GM18951 (cell line): ENCODE data around the gene CLASRP.

Experiments used
- POLR2A ChIP-seq: IDR thresholded peaks from 4 replicates; pipeline ENCODE4 v1.6.1; 2011; ENCODE audit warnings: mild to moderate bottlenecking; ENCODE audit not compliant: insufficient read length, insufficient read depth; ENCODE audit errors: extremely low read depth
- in situ Hi-C: fragments of 300-500 bp; cut with MboI; formaldehyde crosslinking; loops from one replicate; pipeline ENCODE4 v1.12.0; 2022; ENCODE audit warnings: low sequenced_read_pairs, mixed read lengths, inconsistent platforms; ENCODE audit not compliant: unreplicated experiment

CLASRP gene

GRCh38 chr19:45005787-45006186 lies 33.1 kb upstream of the CLASRP start:
- in situ Hi-C loops = no loop called here
- no peak for TF ChIP-seq POLR2A

DNA sequence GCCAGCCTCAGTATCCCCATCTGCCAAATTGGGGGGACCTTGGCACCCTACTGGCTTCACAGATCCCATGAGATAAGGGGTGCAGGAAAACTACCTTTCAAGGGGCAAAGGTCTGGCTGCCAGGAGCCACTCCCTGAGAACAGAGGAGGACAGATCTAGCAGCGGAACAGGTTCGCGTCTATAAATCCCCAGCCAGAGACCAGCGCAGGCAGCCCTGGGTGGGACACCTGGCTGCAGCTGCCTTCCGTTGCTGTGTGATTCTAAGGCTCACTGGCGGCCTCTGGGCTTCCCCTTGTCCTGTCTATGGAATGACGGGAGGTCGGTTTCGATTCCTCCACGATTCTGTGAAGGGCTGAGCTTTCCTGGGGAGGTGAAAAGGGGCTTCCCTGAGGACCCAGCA lies 30.3 kb upstream of the CLASRP start:
- no peak for TF ChIP-seq POLR2A
- in situ Hi-C loops = no loop called here

GRCh38 chr19:45009625-45010255 lies 29.1 kb upstream of the CLASRP start:
- in situ Hi-C loops = no loop called here

GRCh38 chr19:45010306-45010705 lies 28.5 kb upstream of the CLASRP start:
- TF ChIP-seq POLR2A = no peak
- in situ Hi-C loops = no loop called here

More at GRCh38 chr19:45009625-45010255, 29.1 kb upstream of the CLASRP start:
- TF ChIP-seq POLR2A = no peak

DNA sequence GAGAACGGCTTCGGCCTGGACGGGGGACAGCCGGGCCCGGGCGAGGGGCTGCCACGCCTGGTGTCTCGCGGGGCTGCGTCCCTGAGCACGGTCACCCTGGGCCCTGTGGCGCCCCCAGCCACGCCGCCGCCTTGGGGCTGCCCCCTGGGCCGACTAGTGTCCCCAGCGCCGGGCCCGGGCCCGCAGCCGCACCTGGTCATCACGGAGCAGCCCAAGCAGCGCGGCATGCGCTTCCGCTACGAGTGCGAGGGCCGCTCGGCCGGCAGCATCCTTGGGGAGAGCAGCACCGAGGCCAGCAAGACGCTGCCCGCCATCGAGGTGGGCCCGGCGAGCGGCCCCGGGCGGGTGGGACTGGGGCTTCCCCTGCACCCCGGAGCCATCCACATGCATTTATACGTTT lies 26.9 kb upstream of the CLASRP start:
- in situ Hi-C loops = no loop called here
- no peak for TF ChIP-seq POLR2A

DNA sequence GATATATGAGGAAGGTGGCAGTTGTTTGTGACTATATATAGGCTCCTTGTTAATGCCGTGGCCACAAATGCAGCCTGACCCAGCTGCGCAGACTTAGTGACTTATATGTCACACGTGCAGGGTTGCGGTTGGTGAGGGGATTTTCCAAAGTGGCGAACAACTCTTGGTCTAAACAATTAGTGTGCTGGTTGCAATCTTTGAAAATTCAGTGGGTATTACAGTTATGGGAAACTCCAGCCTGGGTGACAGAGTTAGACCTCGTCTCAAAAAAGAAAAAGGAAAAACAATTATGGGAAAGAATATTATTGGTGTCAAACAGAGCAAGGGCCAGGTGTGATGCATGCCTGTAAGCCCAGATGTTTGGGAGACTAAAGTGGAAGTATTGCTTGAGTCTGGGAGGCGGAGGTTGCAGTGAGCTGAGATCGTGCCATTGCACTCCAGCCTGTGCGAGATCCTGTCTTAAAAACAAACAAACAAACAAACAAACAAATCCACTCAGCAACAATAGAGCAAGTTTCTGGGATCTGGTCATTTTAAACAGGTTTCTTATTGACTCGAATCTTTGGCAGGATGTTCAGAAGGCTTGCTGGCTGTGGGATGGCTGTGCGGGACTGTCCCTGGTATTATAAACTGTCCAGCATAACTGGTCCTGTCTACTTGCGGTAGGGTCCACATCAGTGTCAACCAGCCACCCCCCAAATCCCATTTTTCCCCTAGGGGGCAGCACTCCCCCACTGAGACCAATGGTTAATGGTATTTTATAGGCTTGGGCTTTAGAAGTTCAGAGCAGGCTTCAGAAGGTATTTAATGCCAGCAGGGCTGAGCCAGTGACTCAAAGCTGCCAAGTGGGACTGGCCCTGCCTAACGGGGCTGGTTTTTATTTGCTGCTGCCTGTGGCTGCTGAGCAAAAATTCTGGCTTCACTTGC lies 22.2 kb upstream of the CLASRP start:
- no peak for TF ChIP-seq POLR2A
- in situ Hi-C loops = no loop called here

GRCh38 chr19:45019187-45019586 lies 19.7 kb upstream of the CLASRP start:
- in situ Hi-C loops = no loop called here

GRCh38 chr19:45020071-45020470 lies 18.8 kb upstream of the CLASRP start:
- no peak for TF ChIP-seq POLR2A
- in situ Hi-C loops = no loop called here

More at GRCh38 chr19:45019187-45019586, 19.7 kb upstream of the CLASRP start:
- no peak for TF ChIP-seq POLR2A

DNA sequence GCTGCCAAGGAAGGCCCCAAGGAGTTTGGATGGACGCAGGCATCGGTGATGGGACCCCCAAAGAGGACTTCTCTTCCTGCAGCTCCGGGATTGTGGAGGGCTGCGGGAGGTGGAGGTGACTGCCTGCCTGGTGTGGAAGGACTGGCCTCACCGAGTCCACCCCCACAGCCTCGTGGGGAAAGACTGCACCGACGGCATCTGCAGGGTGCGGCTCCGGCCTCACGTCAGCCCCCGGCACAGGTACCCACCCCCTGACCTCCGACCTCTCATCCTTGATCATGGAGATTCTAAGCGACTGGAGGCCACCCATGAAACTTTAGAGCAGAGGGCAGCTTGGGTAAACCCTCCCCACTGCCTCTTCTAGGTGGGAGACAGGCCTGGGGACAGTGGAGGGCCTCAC lies 16.9 kb upstream of the CLASRP start:
- in situ Hi-C loops = no loop called here
- TF ChIP-seq POLR2A = no peak

DNA sequence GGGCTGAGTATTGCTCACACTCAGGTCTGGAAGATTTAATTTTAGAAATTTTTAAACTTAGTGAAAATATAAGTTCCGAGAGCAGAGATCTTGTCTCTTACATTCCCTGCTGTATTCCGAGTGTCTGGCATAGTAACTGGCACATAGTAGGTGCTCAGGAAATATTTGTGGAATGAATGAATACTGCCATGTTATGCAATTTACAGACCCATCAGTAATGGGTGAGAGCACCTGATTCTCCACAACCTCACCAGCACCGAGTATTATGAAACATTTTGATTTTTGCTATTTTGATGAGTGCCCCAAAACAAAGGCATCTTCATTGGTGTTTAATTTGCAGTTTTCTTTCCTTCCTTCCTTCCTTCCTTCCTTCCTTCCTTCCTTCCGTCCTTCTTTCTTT lies 15.8 kb upstream of the CLASRP start:
- in situ Hi-C loops = no loop called here
- no peak for TF ChIP-seq POLR2A

DNA sequence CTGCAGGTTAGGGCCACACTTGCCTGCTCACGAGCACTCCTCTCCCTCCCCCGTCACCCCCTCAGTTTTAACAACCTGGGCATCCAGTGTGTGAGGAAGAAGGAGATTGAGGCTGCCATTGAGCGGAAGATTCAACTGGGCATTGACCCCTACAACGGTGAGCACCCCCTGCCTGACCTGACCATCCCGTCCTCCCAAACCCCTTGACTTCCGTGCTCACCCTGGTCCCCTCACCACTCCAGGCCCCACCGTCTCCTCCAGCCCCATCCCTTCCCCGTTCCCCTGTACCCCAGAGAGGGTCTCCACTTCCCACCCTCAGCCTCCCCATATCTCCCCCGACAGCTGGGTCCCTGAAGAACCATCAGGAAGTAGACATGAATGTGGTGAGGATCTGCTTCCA lies 13.6 kb upstream of the CLASRP start:
- TF ChIP-seq POLR2A = no peak
- in situ Hi-C loops = no loop called here

DNA sequence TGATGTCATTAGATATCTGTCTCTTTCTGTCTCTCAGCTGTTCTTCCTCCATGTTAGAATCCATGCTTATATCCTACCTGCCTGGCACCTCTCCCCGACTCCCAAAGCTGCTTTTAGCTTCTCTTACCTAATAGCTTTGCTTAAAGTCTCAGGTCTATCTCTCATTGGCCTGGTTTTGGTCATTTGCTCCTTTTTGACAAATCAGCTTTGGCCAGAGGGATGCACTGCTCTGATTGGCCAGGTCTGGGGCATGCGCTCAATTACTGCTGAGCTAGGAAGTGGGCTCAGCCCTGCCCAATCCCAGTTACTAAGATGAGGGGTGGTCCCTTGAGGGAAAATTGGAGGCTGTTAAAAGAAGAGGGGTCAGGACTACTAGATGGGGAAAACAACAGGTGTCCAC lies 11.5 kb upstream of the CLASRP start:
- TF ChIP-seq POLR2A = no peak
- in situ Hi-C loops = no loop called here

- no peak for TF ChIP-seq POLR2A
- in situ Hi-C loops = no loop called here
Measured at GRCh38 chr19:45030825-45031224, 8.0 kb upstream of the CLASRP start.

GRCh38 chr19:45032421-45032820 lies 6.4 kb upstream of the CLASRP start:
- in situ Hi-C loops = no loop called here
- TF ChIP-seq POLR2A = no peak
